Upper lobe of right lung (tissue), 1 donor: ENCODE data around the gene RHOU. TPM values are rescaled to one million over a fixed set of nuclear protein-coding genes. Genes with fewer than 3 reads are reported as not detected.
A peak's percentile ranks its signal among the peaks of the same experiment; 100 is the strongest.

Experiments
- ATAC-seq: fragments of 200-7000 bp; cut with Tn5 transposase; one replicate; pipeline ENCODE4 v1.9.1; 2020; ENCODE audit warnings: mild to moderate bottlenecking, moderate library complexity
- DNase-seq: peaks from one replicate; pipeline ENCODE4 v3.0.0-alpha.2; 2020
- H3K27ac ChIP-seq: fragments of 200-600 bp; one replicate; pipeline ENCODE4 v1.8.0; 2022
- H3K27me3 ChIP-seq: fragments of 200-600 bp; one replicate; pipeline ENCODE4 v1.8.0; 2022; ENCODE audit warnings: mild to moderate bottlenecking
- H3K36me3 ChIP-seq: fragments of 200-600 bp; one replicate; pipeline ENCODE4 v1.8.0; 2022
- H3K4me1 ChIP-seq: fragments of 200-600 bp; one replicate; pipeline ENCODE4 v1.8.0; 2022
- H3K4me3 ChIP-seq: fragments of 200-600 bp; one replicate; pipeline ENCODE4 v1.8.0; 2022; ENCODE audit warnings: mild to moderate bottlenecking
- H3K9me3 ChIP-seq: fragments of 200-600 bp; one replicate; pipeline ENCODE4 v1.8.0; 2022
- CTCF ChIP-seq: fragments of 200-600 bp; IDR thresholded peaks from one replicate; pipeline ENCODE4 v1.8.0; 2022; ENCODE audit warnings: antibody characterized with exemption
- intact Hi-C: fragments of 100-400 bp; cut with DNase I; formaldehyde crosslinking; loops from one replicate; pipeline ENCODE4 v1.11.0; 2022
- total RNA-seq: library from RNA; stranded (reverse); fragmentation: NEBNext Ultra II Directional; extraction: Animal tissue kit (Norgen Biotek cat#: 25700); gene quantifications from one replicate; pipeline ENCODE4 v1.2.1, GENCODE V29; 2021
- donor health status: DM: no; HTN: yes; CAD: no; lungs with severe emphysema.

The RHOU gene
- total RNA-seq, 1 donor from 2014 or later: 21.0 TPM

- intact Hi-C loops: no loop called here
- Histone ChIP-seq H3K27me3 (no peaks in the 10 kb centered on the region), H3K9me3 (no peaks in the 10 kb centered on the region), H3K4me1 (peaks cover under 1% of the 10 kb centered on the region), H3K27ac (no peak overlapping the region), H3K4me3 (no peak overlapping the region), H3K36me3 (no peaks in the 10 kb centered on the region)
- peak; percentile 34 for ATAC-seq
- no peak for DNase-seq
- TF ChIP-seq CTCF: no peak
These were observed 51.3 kb downstream of the RHOU start for GRCh38 chr1:228786361-228787129.

GRCh38 chr1:228791791-228792190 lies 56.5 kb downstream of the RHOU start:
- Histone ChIP-seq H3K4me3 (no peak overlapping the region), H3K27me3 (no peaks in the 10 kb centered on the region), H3K4me1 (no peaks in the 10 kb centered on the region), H3K9me3 (no peaks in the 10 kb centered on the region), H3K36me3 (no peaks in the 10 kb centered on the region), H3K27ac (no peak overlapping the region)
- TF ChIP-seq CTCF: no peak
- DNase-seq: no peak
- intact Hi-C loops: no loop called here
- no peak for ATAC-seq

GRCh38 chr1:228792601-228793000 lies 57.3 kb downstream of the RHOU start:
- intact Hi-C loops: no loop called here
- Histone ChIP-seq H3K4me3 (no peak overlapping the region), H3K4me1 (no peaks in the 10 kb centered on the region), H3K27me3 (no peaks in the 10 kb centered on the region), H3K9me3 (no peaks in the 10 kb centered on the region), H3K36me3 (no peaks in the 10 kb centered on the region), H3K27ac (no peak overlapping the region)
- no peak for TF ChIP-seq CTCF
- no peak for ATAC-seq
- DNase-seq: no peak

GRCh38 chr1:228793032-228793431 lies 57.8 kb downstream of the RHOU start:
- Histone ChIP-seq H3K27ac (no peak overlapping the region), H3K36me3 (no peaks in the 10 kb centered on the region), H3K4me3 (no peak overlapping the region), H3K27me3 (no peaks in the 10 kb centered on the region), H3K4me1 (no peaks in the 10 kb centered on the region), H3K9me3 (no peaks in the 10 kb centered on the region)
- intact Hi-C loops: no loop called here
- DNase-seq (no peak), ATAC-seq (no peak)
- no peak for TF ChIP-seq CTCF

GRCh38 chr1:228794173-228794572 lies 58.9 kb downstream of the RHOU start:
- Histone ChIP-seq H3K4me1 (peaks cover 2% of the 10 kb centered on the region), H3K36me3 (no peaks in the 10 kb centered on the region), H3K4me3 (no peak overlapping the region), H3K9me3 (no peaks in the 10 kb centered on the region), H3K27ac (no peak overlapping the region), H3K27me3 (no peaks in the 10 kb centered on the region)
- DNase-seq: no peak
- TF ChIP-seq CTCF: no peak
- ATAC-seq: no peak
- intact Hi-C loops: no loop called here
